HCT116 (cell line): ENCODE results near the gene PLEK. TPM values are rescaled to one million over a fixed set of nuclear protein-coding genes. Genes with fewer than 3 reads are reported as not detected.

ENCODE experiments used
- ATAC-seq: fragments of 200-7000 bp; cut with Tn5 transposase; 2 replicates; pipeline ENCODE4 v1.9.1; 2020; ENCODE audit warnings: mild to moderate bottlenecking, moderate library complexity
- BruUV-seq: library from RNA; stranded (reverse); fragments of 400-500 nt; replicated peaks from 2 replicates; lab custom pipeline; 2021; lab: Mats Ljungman, UMichigan
- CTCF ChIA-PET: fragments of 300-600 bp; sonication (Branson Sonifier 250); formaldehyde crosslinking; loops from one replicate; lab custom pipeline; 2021; ENCODE audit warnings: antibody characterized with exemption; lab: Charles Lee
- POLR2A ChIA-PET: fragments of 300-600, 350-600 bp; sonication (Branson Sonifier 250); formaldehyde crosslinking; loops from one replicate; lab custom pipeline; 2021; ENCODE audit warnings: antibody characterized with exemption; lab: Charles Lee
- RAD21 ChIA-PET, 2 experiments: fragments of 300-600 bp; sonication (Branson Sonifier 250); formaldehyde crosslinking; loops; one replicate each; lab custom pipeline; 2023; ENCODE audit warnings: low total read pairs in 2 of 2; ENCODE audit not compliant: uncharacterized antibody in 2 of 2, unreplicated experiment in 2 of 2, low non-redundant PET in 1 of 2; lab: Charles Lee
- DNase-seq: peaks from one replicate; pipeline ENCODE4 v3.0.0-alpha.2; 2010; ENCODE audit warnings: low read depth, low spot score
- H2AFZ ChIP-seq: fragments of 200-600 bp; shearing (Covaris generic), sonication (generic); 2 replicates; pipeline ENCODE4 v1.6.1; 2017; ENCODE audit warnings: low read depth, mixed run types, mixed read lengths, antibody characterized with exemption, low read length; ENCODE audit not compliant: poor library complexity, severe bottlenecking
- H3K27ac ChIP-seq: 2 replicates; pipeline ENCODE4 v1.5.1; 2012; ENCODE audit warnings: low read depth, low read length
- H3K27me3 ChIP-seq: fragments of 200-600 bp; sonication (generic); 2 replicates; pipeline ENCODE4 v1.6.1; 2016; ENCODE audit warnings: mixed run types, low read length, mixed read lengths; ENCODE audit not compliant: insufficient read depth
- H3K36me3 ChIP-seq, 2 experiments: fragments of 200-500 bp in 1 of 2; fragments of 200-600 bp in 1 of 2; sonication (Bioruptor generic) in 1 of 2; sonication (generic) in 1 of 2; 2 replicates each; pipeline versions ENCODE4 v1.5.1 to v1.6.1; 2014 to 2016; ENCODE audit warnings: low read length in 2 of 2, inconsistent platforms in 1 of 2, mixed read lengths in 1 of 2, mixed run types in 1 of 2; ENCODE audit not compliant: insufficient read depth in 2 of 2, control insufficient read depth in 1 of 2
- H3K4me1 ChIP-seq, 2 experiments: fragments of 200-600 bp in 1 of 2; sonication (generic) in 1 of 2; 2 replicates each; pipeline versions ENCODE4 v1.5.1 to v1.6.1; 2012 to 2017; ENCODE audit warnings: low read length in 2 of 2, inconsistent platforms in 1 of 2, mild to moderate bottlenecking in 1 of 2, mixed read lengths in 1 of 2, mixed run types in 1 of 2, moderate library complexity in 1 of 2; ENCODE audit not compliant: insufficient read depth in 2 of 2, control insufficient read depth in 1 of 2
- H3K4me2 ChIP-seq: fragments of 200-600 bp; sonication (generic); 2 replicates; pipeline ENCODE4 v1.6.1; 2017; ENCODE audit warnings: mixed run types, low read length, mixed read lengths
- H3K4me3 ChIP-seq, 2 experiments: fragments of 200-600 bp in 1 of 2; sonication (generic) in 1 of 2; replicated peaks in 1 of 2; 2 replicates each; pipeline ENCODE4 v1.5.1; 2011 to 2016; ENCODE audit warnings: low read length in 2 of 2, control low read depth in 1 of 2, low read depth in 1 of 2, mild to moderate bottlenecking in 1 of 2, mixed read lengths in 1 of 2, mixed run types in 1 of 2
- H3K79me2 ChIP-seq: fragments of 200-600 bp; sonication (generic); 2 replicates; pipeline ENCODE4 v1.6.1; 2017; ENCODE audit warnings: mild to moderate bottlenecking, mixed run types, low read length, moderate library complexity, mixed read lengths; ENCODE audit not compliant: insufficient read depth
- H3K9ac ChIP-seq: fragments of 200-600 bp; sonication (generic); 2 replicates; pipeline ENCODE4 v1.6.1; 2016; ENCODE audit warnings: low read length, mixed read lengths
- H3K9me2 ChIP-seq: fragments of 200-600 bp; sonication (generic), shearing (Covaris generic); 2 replicates; pipeline ENCODE4 v1.6.1; 2017; ENCODE audit warnings: mixed run types, mild to moderate bottlenecking, moderate library complexity; ENCODE audit not compliant: insufficient read depth
- H3K9me3 ChIP-seq, 2 experiments: fragments of 200-500 bp in 1 of 2; fragments of 200-600 bp in 1 of 2; sonication (Bioruptor generic) in 1 of 2; sonication (generic) in 1 of 2; 2 replicates each; pipeline ENCODE4 v1.6.1; 2014 to 2017; ENCODE audit warnings: low read length in 2 of 2, mixed read lengths in 2 of 2, inconsistent platforms in 1 of 2, low read depth in 1 of 2, mild to moderate bottlenecking in 1 of 2, mixed run types in 1 of 2, moderate library complexity in 1 of 2; ENCODE audit not compliant: control insufficient read depth in 1 of 2, insufficient read depth in 1 of 2
- H4K20me1 ChIP-seq: fragments of 200-600 bp; sonication (generic), shearing (Covaris generic); 2 replicates; pipeline ENCODE4 v1.6.1; 2017; ENCODE audit warnings: mixed run types, mild to moderate bottlenecking, moderate library complexity; ENCODE audit not compliant: insufficient read depth
- ELF1 ChIP-seq: IDR thresholded peaks from 2 replicates; pipeline ENCODE4 v1.6.1; 2012; ENCODE audit warnings: low read depth, borderline replicate concordance
- POLR2A ChIP-seq: IDR thresholded peaks from 2 replicates; pipeline ENCODE4 v1.7.0; 2011; ENCODE audit warnings: borderline replicate concordance; ENCODE audit not compliant: insufficient read depth, insufficient read length; ENCODE audit errors: extremely low read depth
- RAD21 ChIP-seq: IDR thresholded peaks from 2 replicates; pipeline ENCODE4 v1.6.1; 2012; ENCODE audit warnings: low read depth, mild to moderate bottlenecking
- TCF7L2 ChIP-seq: IDR thresholded peaks from 2 replicates; pipeline ENCODE4 v1.7.0; 2011; ENCODE audit warnings: borderline replicate concordance, inconsistent platforms; ENCODE audit not compliant: insufficient read depth, insufficient read length; ENCODE audit errors: extremely low read depth
- intact Hi-C: fragments of 100-400 bp; cut with micrococcal nuclease; formaldehyde crosslinking; loops from 2 replicates; pipeline ENCODE4 v1.10.0; 2022
- total RNA-seq: library from RNA; stranded (reverse); gene quantifications from one replicate; pipeline ENCODE4 v1.2.1, GENCODE V29; 2021; ENCODE audit not compliant: unreplicated experiment
- TF ChIP-seq, protein P1 (sequence below), 3 experiments: fragments of 200-600 bp in 1 of 3; sonication (generic) in 1 of 3; IDR thresholded peaks in 2 of 3; conservative IDR thresholded peaks in 1 of 3; 2 replicates each; pipeline ENCODE4 v1.5.1; 2012 to 2017; ENCODE audit warnings: low read depth in 2 of 3, low read length in 2 of 3, antibody characterized with exemption in 1 of 3, borderline replicate concordance in 1 of 3, control low read depth in 1 of 3, mild to moderate bottlenecking in 1 of 3, mixed read lengths in 1 of 3, mixed run types in 1 of 3, moderate library complexity in 1 of 3; ENCODE audit not compliant: insufficient read depth in 1 of 3
- TF ChIP-seq, protein P2 (sequence below): IDR thresholded peaks from 2 replicates; pipeline ENCODE4 v1.6.1; 2012
- TF ChIP-seq, protein P3 (sequence below): IDR thresholded peaks from 2 replicates; pipeline ENCODE4 v1.6.1; 2012

The PLEK gene
- total RNA-seq, 1 experiment from 2014 or later, result 0.22 TPM

DNA sequence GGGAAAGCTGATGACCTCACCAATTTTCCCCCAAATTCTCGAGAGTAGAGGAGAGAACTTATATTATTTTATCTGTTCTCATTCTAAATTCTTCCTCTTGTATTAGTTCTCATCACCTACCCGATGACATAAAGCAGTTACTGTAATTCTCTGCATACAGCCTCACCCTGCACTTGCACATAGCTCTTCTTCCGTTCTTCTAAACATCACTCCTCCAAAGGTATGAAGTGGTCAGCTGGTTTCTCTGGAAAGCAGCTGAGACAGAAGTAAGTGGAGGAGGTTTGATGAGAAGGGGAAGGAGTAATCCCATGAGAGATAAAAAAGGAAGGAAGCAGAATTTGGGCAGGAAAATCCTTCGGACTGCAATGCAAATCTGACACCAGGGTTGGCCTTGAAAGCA, 63.0 kb downstream of the PLEK start:
- POLR2A ChIA-PET, result no interaction called here
- intact Hi-C loops, result no loop called here
- DNase-seq (no peak), ATAC-seq (no peak)
- H3K36me3 ChIP-seq, result no peaks in the 10 kb centered on the region
- H3K4me1 ChIP-seq, result no peaks in the 10 kb centered on the region
- no peaks in the 10 kb centered on the region for H3K79me2 ChIP-seq
- H3K27ac ChIP-seq, result no peak overlapping the region
- H3K9ac ChIP-seq, result no peak overlapping the region
- H3K9me2 ChIP-seq, result no peaks in the 10 kb centered on the region
- no peaks in the 10 kb centered on the region for H3K9me3 ChIP-seq
- TF ChIP-seq ELF1 (no peak), TCF7L2 (no peak)
- TF ChIP-seq, protein P1, sequence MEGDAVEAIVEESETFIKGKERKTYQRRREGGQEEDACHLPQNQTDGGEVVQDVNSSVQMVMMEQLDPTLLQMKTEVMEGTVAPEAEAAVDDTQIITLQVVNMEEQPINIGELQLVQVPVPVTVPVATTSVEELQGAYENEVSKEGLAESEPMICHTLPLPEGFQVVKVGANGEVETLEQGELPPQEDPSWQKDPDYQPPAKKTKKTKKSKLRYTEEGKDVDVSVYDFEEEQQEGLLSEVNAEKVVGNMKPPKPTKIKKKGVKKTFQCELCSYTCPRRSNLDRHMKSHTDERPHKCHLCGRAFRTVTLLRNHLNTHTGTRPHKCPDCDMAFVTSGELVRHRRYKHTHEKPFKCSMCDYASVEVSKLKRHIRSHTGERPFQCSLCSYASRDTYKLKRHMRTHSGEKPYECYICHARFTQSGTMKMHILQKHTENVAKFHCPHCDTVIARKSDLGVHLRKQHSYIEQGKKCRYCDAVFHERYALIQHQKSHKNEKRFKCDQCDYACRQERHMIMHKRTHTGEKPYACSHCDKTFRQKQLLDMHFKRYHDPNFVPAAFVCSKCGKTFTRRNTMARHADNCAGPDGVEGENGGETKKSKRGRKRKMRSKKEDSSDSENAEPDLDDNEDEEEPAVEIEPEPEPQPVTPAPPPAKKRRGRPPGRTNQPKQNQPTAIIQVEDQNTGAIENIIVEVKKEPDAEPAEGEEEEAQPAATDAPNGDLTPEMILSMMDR (IDR thresholded peaks at IDR 0.05 in 2 of 3, conservative IDR thresholded peaks at IDR 0.05 in 1 of 3; ENCODE audit: borderline replicate concordance in 1 of 3, insufficient read depth in 1 of 3, low read depth in 2 of 3, low read length in 2 of 3), result no peak
- TF ChIP-seq, protein P2, sequence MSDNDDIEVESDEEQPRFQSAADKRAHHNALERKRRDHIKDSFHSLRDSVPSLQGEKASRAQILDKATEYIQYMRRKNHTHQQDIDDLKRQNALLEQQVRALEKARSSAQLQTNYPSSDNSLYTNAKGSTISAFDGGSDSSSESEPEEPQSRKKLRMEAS, result no peak
- TF ChIP-seq, all 23 proteins: peak for 0
- H3K4me2 ChIP-seq, result no peak overlapping the region
- no TSS peak for BruUV-seq
- CTCF ChIA-PET, result no interaction called here
- H2AFZ ChIP-seq, result no peak overlapping the region
- H4K20me1 ChIP-seq, result no peaks in the 10 kb centered on the region
- H3K27me3 ChIP-seq, result no peaks in the 10 kb centered on the region; the same call in 1 of the 2 replicates
- RAD21 ChIA-PET, result no interaction called here
- no peak overlapping the region for H3K4me3 ChIP-seq

DNA sequence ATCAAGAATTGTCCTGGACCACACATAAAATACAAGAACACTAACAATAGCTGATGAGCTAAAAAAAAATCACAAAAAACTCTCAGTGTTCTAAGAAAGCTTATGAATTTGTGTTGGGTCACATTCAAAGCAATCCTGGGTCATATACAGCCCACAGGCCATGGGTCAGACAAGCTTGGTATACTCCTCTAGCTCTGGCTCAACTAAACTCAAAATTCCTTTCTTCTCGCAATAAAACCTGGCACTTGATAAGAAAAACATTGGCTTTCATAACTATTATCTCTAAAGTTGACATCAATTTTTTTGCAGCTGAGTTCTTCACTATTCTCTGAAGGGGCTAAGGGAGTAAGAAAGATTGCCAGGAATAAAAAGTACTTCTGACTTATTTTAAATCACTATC, 63.7 kb downstream of the PLEK start:
- Histone ChIP-seq H3K36me3 (no peaks in the 10 kb centered on the region), H3K79me2 (no peaks in the 10 kb centered on the region), H3K27ac (no peak overlapping the region), H3K9me3 (no peaks in the 10 kb centered on the region), H3K4me1 (no peaks in the 10 kb centered on the region), H3K9ac (no peak overlapping the region), H4K20me1 (no peaks in the 10 kb centered on the region), H3K4me3 (no peak overlapping the region), H3K9me2 (no peaks in the 10 kb centered on the region), H3K27me3 (no peaks in the 10 kb centered on the region; the same call in 1 of the 2 replicates), H3K4me2 (no peak overlapping the region), H2AFZ (no peak overlapping the region)
- ChIA-PET RAD21 (no interaction called here), CTCF (no interaction called here), POLR2A (no interaction called here)
- no peak for DNase-seq
- no peak for ATAC-seq
- intact Hi-C loops, result no loop called here
- TF ChIP-seq POLR2A (no peak), RAD21 (no peak)
- TF ChIP-seq, protein P3, sequence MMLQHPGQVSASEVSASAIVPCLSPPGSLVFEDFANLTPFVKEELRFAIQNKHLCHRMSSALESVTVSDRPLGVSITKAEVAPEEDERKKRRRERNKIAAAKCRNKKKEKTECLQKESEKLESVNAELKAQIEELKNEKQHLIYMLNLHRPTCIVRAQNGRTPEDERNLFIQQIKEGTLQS, result no peak
- no TSS peak for BruUV-seq
